HUES6 (cell line): ENCODE results near the gene ABCA4.

Source experiments
- H3K27ac ChIP-seq: 2 replicates; pipeline ENCODE4 v1.7.0; 2013; ENCODE audit warnings: low read depth, mild to moderate bottlenecking, low read length, inconsistent platforms
- H3K27me3 ChIP-seq: 2 replicates; pipeline ENCODE4 v1.6.1; 2013; ENCODE audit warnings: low read length; ENCODE audit not compliant: control insufficient read depth, insufficient read depth
- H3K36me3 ChIP-seq: 2 replicates; pipeline ENCODE4 v1.6.1; 2013; ENCODE audit warnings: low read length; ENCODE audit not compliant: control insufficient read depth, insufficient read depth
- H3K4me1 ChIP-seq: 2 replicates; pipeline ENCODE4 v1.6.1; 2013; ENCODE audit warnings: low read length; ENCODE audit not compliant: control insufficient read depth, insufficient read depth
- H3K4me3 ChIP-seq: 2 replicates; pipeline ENCODE4 v1.5.1; 2013; ENCODE audit warnings: low read depth, low read length
- H3K9ac ChIP-seq: one replicate; pipeline ENCODE4 v1.6.1; 2013; ENCODE audit warnings: mild to moderate bottlenecking, low read length
- H3K9me3 ChIP-seq: 2 replicates; pipeline ENCODE4 v1.6.1; 2013; ENCODE audit warnings: low read depth, low read length; ENCODE audit not compliant: control insufficient read depth, insufficient read depth

The ABCA4 gene

GRCh38 chr1:93988634-93989350 lies 132.2 kb downstream of the ABCA4 start:
- no peak overlapping the region for H3K9ac ChIP-seq
- H3K27ac ChIP-seq: no peak overlapping the region
- H3K4me3 ChIP-seq: no peak overlapping the region
- H3K9me3 ChIP-seq: no peaks in the 10 kb centered on the region
- H3K4me1 ChIP-seq: peaks cover 5% of the 10 kb centered on the region; the same call in 1 of the 2 replicates
- H3K36me3 ChIP-seq: no peaks in the 10 kb centered on the region
- no peaks in the 10 kb centered on the region for H3K27me3 ChIP-seq

GRCh38 chr1:93981274-93981667 lies 139.7 kb downstream of the ABCA4 start:
- H3K27me3 ChIP-seq: no peaks in the 10 kb centered on the region
- H3K36me3 ChIP-seq: no peaks in the 10 kb centered on the region
- peaks cover 13% of the 10 kb centered on the region for H3K4me1 ChIP-seq
- no peak overlapping the region for H3K9ac ChIP-seq
- no peak overlapping the region for H3K27ac ChIP-seq
- H3K9me3 ChIP-seq: no peaks in the 10 kb centered on the region
- no peak overlapping the region for H3K4me3 ChIP-seq

- Histone ChIP-seq H3K27ac (no peak overlapping the region), H3K4me1 (peaks cover 13% of the 10 kb centered on the region), H3K36me3 (no peaks in the 10 kb centered on the region), H3K27me3 (no peaks in the 10 kb centered on the region), H3K9ac (no peak overlapping the region), H3K9me3 (no peaks in the 10 kb centered on the region), H3K4me3 (no peak overlapping the region)
Measured at GRCh38 chr1:93980320-93981273, 140.4 kb downstream of the ABCA4 start.

- Histone ChIP-seq H3K9ac (no peak overlapping the region), H3K4me1 (peaks cover 13% of the 10 kb centered on the region), H3K4me3 (no peak overlapping the region), H3K27me3 (no peaks in the 10 kb centered on the region), H3K27ac (no peak overlapping the region), H3K9me3 (no peaks in the 10 kb centered on the region), H3K36me3 (no peaks in the 10 kb centered on the region)
Measured at GRCh38 chr1:93979718-93980319, 141.1 kb downstream of the ABCA4 start.

- peaks cover 13% of the 10 kb centered on the region for H3K4me1 ChIP-seq
- no peaks in the 10 kb centered on the region for H3K9me3 ChIP-seq
- H3K27me3 ChIP-seq: no peaks in the 10 kb centered on the region
- H3K4me3 ChIP-seq: no peak overlapping the region
- H3K9ac ChIP-seq: no peak overlapping the region
- no peaks in the 10 kb centered on the region for H3K36me3 ChIP-seq
- H3K27ac ChIP-seq: no peak overlapping the region
Measured at GRCh38 chr1:93979040-93979717, 141.8 kb downstream of the ABCA4 start.

GRCh38 chr1:93977598-93977945 lies 143.4 kb downstream of the ABCA4 start:
- Histone ChIP-seq H3K9ac (no peak overlapping the region), H3K27ac (no peak overlapping the region), H3K4me1 (peaks cover 13% of the 10 kb centered on the region), H3K9me3 (no peaks in the 10 kb centered on the region), H3K36me3 (no peaks in the 10 kb centered on the region), H3K4me3 (no peak overlapping the region), H3K27me3 (no peaks in the 10 kb centered on the region)

GRCh38 chr1:93976711-93977597 lies 144.0 kb downstream of the ABCA4 start:
- no peak overlapping the region for H3K4me3 ChIP-seq
- peaks cover 13% of the 10 kb centered on the region for H3K4me1 ChIP-seq

GRCh38 chr1:93976291-93976690 lies 144.7 kb downstream of the ABCA4 start:
- Histone ChIP-seq H3K9me3 (no peaks in the 10 kb centered on the region), H3K4me1 (peaks cover 13% of the 10 kb centered on the region), H3K4me3 (no peak overlapping the region), H3K36me3 (no peaks in the 10 kb centered on the region), H3K9ac (no peak overlapping the region), H3K27me3 (no peaks in the 10 kb centered on the region), H3K27ac (no peak overlapping the region)

More at GRCh38 chr1:93976711-93977597, 144.0 kb downstream of the ABCA4 start:
- no peak overlapping the region for H3K27ac ChIP-seq
- no peak overlapping the region for H3K9ac ChIP-seq
- no peaks in the 10 kb centered on the region for H3K27me3 ChIP-seq
- no peaks in the 10 kb centered on the region for H3K9me3 ChIP-seq
- no peaks in the 10 kb centered on the region for H3K36me3 ChIP-seq

- Histone ChIP-seq H3K9me3 (no peaks in the 10 kb centered on the region), H3K4me1 (peaks cover 3% of the 10 kb centered on the region; the same call in 1 of the 2 replicates), H3K4me3 (no peak overlapping the region), H3K9ac (no peak overlapping the region), H3K27ac (no peak overlapping the region), H3K36me3 (no peaks in the 10 kb centered on the region), H3K27me3 (no peaks in the 10 kb centered on the region)
Measured at GRCh38 chr1:93972341-93972740, 148.6 kb downstream of the ABCA4 start.

GRCh38 chr1:93969887-93970286 lies 151.1 kb downstream of the ABCA4 start:
- H3K4me3 ChIP-seq: no peak overlapping the region
- H3K4me1 ChIP-seq: 0 out of 2 replicates have a peak, but pooled peaks cover 4% of the 10 kb centered on the region
- H3K9me3 ChIP-seq: no peaks in the 10 kb centered on the region
- H3K27me3 ChIP-seq: no peaks in the 10 kb centered on the region
- no peak overlapping the region for H3K27ac ChIP-seq
- no peak overlapping the region for H3K9ac ChIP-seq
- no peaks in the 10 kb centered on the region for H3K36me3 ChIP-seq
